ENCODE results near the gene TMBIM4.

The TMBIM4 gene

GRCh38 chr12:66137937-66138336 lies 31.9 kb downstream of the TMBIM4 start:
- no peak for DNase-seq

- DNase-seq = no peak
These were observed 37.4 kb downstream of the TMBIM4 start for GRCh38 chr12:66132408-66132807.

- DNase-seq = no peak
These were observed 38.6 kb downstream of the TMBIM4 start for GRCh38 chr12:66131067-66131688.

GRCh38 chr12:66130267-66131066 lies 39.3 kb downstream of the TMBIM4 start, which contains the start of gene LLPH:
Gene LLPH (minus strand): TSS chr12:66130750. CDS start chr12:66129106, 1,644 bp downstream.
- DNase-seq = peak; percentile 57 to 64

GRCh38 chr12:66129934-66130266 lies 39.9 kb downstream of the TMBIM4 start:
- DNase-seq = no peak

- DNase-seq = no peak
These were observed 42.1 kb downstream of the TMBIM4 start for GRCh38 chr12:66127650-66128049.

GRCh38 chr12:66120477-66120876 lies 49.3 kb downstream of the TMBIM4 start:
- DNase-seq = no peak

GRCh38 chr12:66119870-66120241 lies 49.9 kb downstream of the TMBIM4 start:
- no peak for DNase-seq

- no peak for DNase-seq
These were observed 50.4 kb downstream of the TMBIM4 start for GRCh38 chr12:66119229-66119869.

- no peak for DNase-seq
These were observed 51.4 kb downstream of the TMBIM4 start for GRCh38 chr12:66118240-66118891.

GRCh38 chr12:66117242-66117641 lies 52.6 kb downstream of the TMBIM4 start:
- no peak for DNase-seq

GRCh38 chr12:66115071-66115600 lies 54.7 kb downstream of the TMBIM4 start:
- DNase-seq = no peak

- no peak for DNase-seq
These were observed 56.3 kb downstream of the TMBIM4 start for GRCh38 chr12:66113471-66113870.

- DNase-seq = no peak
These were observed 58.2 kb downstream of the TMBIM4 start for GRCh38 chr12:66111605-66112004.

GRCh38 chr12:66109056-66109455 lies 60.7 kb downstream of the TMBIM4 start:
- no peak for DNase-seq

GRCh38 chr12:66108386-66108785 lies 61.4 kb downstream of the TMBIM4 start:
- DNase-seq = no peak

- peak; percentile 8 to 81 for DNase-seq
These were observed 62.3 kb downstream of the TMBIM4 start for GRCh38 chr12:66107451-66107915.

GRCh38 chr12:66103016-66103913 lies 66.5 kb downstream of the TMBIM4 start:
- DNase-seq = no peak

- peak in 1 of 2 donors; percentile 2 for DNase-seq
These were observed 77.1 kb downstream of the TMBIM4 start for GRCh38 chr12:66092559-66093269.

GRCh38 chr12:66090157-66090556 lies 79.6 kb downstream of the TMBIM4 start:
- no peak for DNase-seq

- DNase-seq = peak; percentile 7 to 22
These were observed 82.3 kb downstream of the TMBIM4 start for GRCh38 chr12:66087365-66087943.

Data from bone marrow (tissue), 2 donors.